T-helper 1 cell treated with Interleukin-12 subunit alpha and Interleukin-12 subunit beta and Interleukin-4 antibody, amounts not matched to agents 30 μg/mL and 1 μg/mL, for 36 hours (primary cell): ENCODE data around the gene NOX4.

Experiments
- H3K27ac Mint-ChIP-seq: one replicate; pipeline ENCODE4 v1.8.0; 2021; ENCODE audit warnings: mild to moderate bottlenecking, mixed read lengths
- H3K27me3 Mint-ChIP-seq: one replicate; pipeline ENCODE4 v1.8.0; 2021; ENCODE audit warnings: low read depth, mixed read lengths
- H3K36me3 Mint-ChIP-seq: one replicate; pipeline ENCODE4 v1.8.0; 2021; ENCODE audit warnings: low read depth, mixed read lengths
- H3K4me1 Mint-ChIP-seq: one replicate; pipeline ENCODE4 v1.8.0; 2021; ENCODE audit warnings: low read depth, mixed read lengths
- H3K4me3 Mint-ChIP-seq: one replicate; pipeline ENCODE4 v1.8.0; 2021; ENCODE audit warnings: mild to moderate bottlenecking, moderate library complexity, mixed read lengths
- H3K9me3 Mint-ChIP-seq: one replicate; pipeline ENCODE4 v1.8.0; 2021; ENCODE audit warnings: mixed read lengths

The NOX4 gene

GRCh38 chr11:89275966-89276365 lies 215.2 kb downstream of the NOX4 start:
- Mint-ChIP-seq H3K9me3 (no peaks in the 10 kb centered on the region), H3K27me3 (no peaks in the 10 kb centered on the region), H3K4me3 (no peak overlapping the region), H3K27ac (no peak overlapping the region), H3K36me3 (no peaks in the 10 kb centered on the region), H3K4me1 (no peaks in the 10 kb centered on the region)
